ACC112 (cell line): ENCODE results near the gene CRY2.

Experiments
- H2AFZ ChIP-seq: fragments of 200-600 bp; sonication (generic); one replicate; pipeline ENCODE4 v1.6.0; 2017; ENCODE audit warnings: antibody characterized with exemption, low read length; ENCODE audit not compliant: unreplicated experiment
- H3K27ac ChIP-seq: fragments of 200-600 bp; sonication (generic); 2 replicates; pipeline ENCODE4 v1.5.1; 2014; ENCODE audit warnings: low read depth, mild to moderate bottlenecking, antibody characterized with exemption, low read length, moderate library complexity
- H3K27me3 ChIP-seq: fragments of 200-600 bp; sonication (generic); 2 replicates; pipeline ENCODE4 v1.6.1; 2014; ENCODE audit warnings: mild to moderate bottlenecking, antibody characterized with exemption, low read length, moderate library complexity, mixed read lengths; ENCODE audit not compliant: insufficient read depth
- H3K36me3 ChIP-seq: fragments of 200-600 bp; sonication (generic); 2 replicates; pipeline ENCODE4 v1.6.1; 2016; ENCODE audit warnings: mild to moderate bottlenecking, antibody characterized with exemption, low read length, moderate library complexity, mixed read lengths; ENCODE audit not compliant: insufficient read depth
- H3K4me1 ChIP-seq: fragments of 200-600 bp; sonication (generic); one replicate; pipeline ENCODE4 v1.6.1; 2016; ENCODE audit warnings: low read length, mixed read lengths; ENCODE audit not compliant: insufficient read depth, unreplicated experiment, control insufficient read depth
- H3K4me3 ChIP-seq: fragments of 200-600 bp; sonication (generic); 2 replicates; pipeline ENCODE4 v1.5.1; 2014; ENCODE audit warnings: mild to moderate bottlenecking, low read depth, low read length
- H3K79me2 ChIP-seq: fragments of 200-600 bp; sonication (generic); one replicate; pipeline ENCODE4 v1.6.0; 2016; ENCODE audit warnings: low read length; ENCODE audit not compliant: control insufficient read depth, unreplicated experiment, insufficient read depth

Gene CRY2

GRCh38 chr11:45850446-45850845, 3.2 kb downstream of the CRY2 start:
- H2AFZ ChIP-seq = no peak overlapping the region
- H3K27ac ChIP-seq = no peak overlapping the region

GRCh38 chr11:45851228-45851627, 4.0 kb downstream of the CRY2 start:
- peaks cover 31% of the 10 kb centered on the region for H3K79me2 ChIP-seq
- no peak overlapping the region for H2AFZ ChIP-seq
- H3K27ac ChIP-seq = no peak overlapping the region
- no peaks in the 10 kb centered on the region for H3K36me3 ChIP-seq
- peaks cover 14% of the 10 kb centered on the region for H3K4me1 ChIP-seq
- H3K4me3 ChIP-seq = no peak overlapping the region
- no peaks in the 10 kb centered on the region for H3K27me3 ChIP-seq

More at GRCh38 chr11:45850446-45850845, 3.2 kb downstream of the CRY2 start:
- no peak overlapping the region for H3K4me3 ChIP-seq
- peaks cover 31% of the 10 kb centered on the region for H3K79me2 ChIP-seq
- H3K27me3 ChIP-seq = no peaks in the 10 kb centered on the region
- peaks cover 14% of the 10 kb centered on the region for H3K4me1 ChIP-seq
- no peaks in the 10 kb centered on the region for H3K36me3 ChIP-seq

GRCh38 chr11:45852018-45852711, 4.9 kb downstream of the CRY2 start:
- Histone ChIP-seq H3K4me1 (peaks cover 14% of the 10 kb centered on the region), H3K4me3 (no peak overlapping the region), H2AFZ (no peak overlapping the region), H3K79me2 (peaks cover 31% of the 10 kb centered on the region), H3K27ac (no peak overlapping the region), H3K36me3 (no peaks in the 10 kb centered on the region; the same call in 1 of the 2 replicates), H3K27me3 (no peaks in the 10 kb centered on the region)

- peaks cover 20% of the 10 kb centered on the region for H3K4me1 ChIP-seq
- no peaks in the 10 kb centered on the region; the same call in 1 of the 2 replicates for H3K36me3 ChIP-seq
- H3K27me3 ChIP-seq = no peaks in the 10 kb centered on the region
- no peak overlapping the region for H2AFZ ChIP-seq
- peaks cover 34% of the 10 kb centered on the region for H3K79me2 ChIP-seq
- no peak overlapping the region for H3K4me3 ChIP-seq
- H3K27ac ChIP-seq = no peak overlapping the region
Observed at GRCh38 chr11:45852712-45853101, 5.4 kb downstream of the CRY2 start.

DNA sequence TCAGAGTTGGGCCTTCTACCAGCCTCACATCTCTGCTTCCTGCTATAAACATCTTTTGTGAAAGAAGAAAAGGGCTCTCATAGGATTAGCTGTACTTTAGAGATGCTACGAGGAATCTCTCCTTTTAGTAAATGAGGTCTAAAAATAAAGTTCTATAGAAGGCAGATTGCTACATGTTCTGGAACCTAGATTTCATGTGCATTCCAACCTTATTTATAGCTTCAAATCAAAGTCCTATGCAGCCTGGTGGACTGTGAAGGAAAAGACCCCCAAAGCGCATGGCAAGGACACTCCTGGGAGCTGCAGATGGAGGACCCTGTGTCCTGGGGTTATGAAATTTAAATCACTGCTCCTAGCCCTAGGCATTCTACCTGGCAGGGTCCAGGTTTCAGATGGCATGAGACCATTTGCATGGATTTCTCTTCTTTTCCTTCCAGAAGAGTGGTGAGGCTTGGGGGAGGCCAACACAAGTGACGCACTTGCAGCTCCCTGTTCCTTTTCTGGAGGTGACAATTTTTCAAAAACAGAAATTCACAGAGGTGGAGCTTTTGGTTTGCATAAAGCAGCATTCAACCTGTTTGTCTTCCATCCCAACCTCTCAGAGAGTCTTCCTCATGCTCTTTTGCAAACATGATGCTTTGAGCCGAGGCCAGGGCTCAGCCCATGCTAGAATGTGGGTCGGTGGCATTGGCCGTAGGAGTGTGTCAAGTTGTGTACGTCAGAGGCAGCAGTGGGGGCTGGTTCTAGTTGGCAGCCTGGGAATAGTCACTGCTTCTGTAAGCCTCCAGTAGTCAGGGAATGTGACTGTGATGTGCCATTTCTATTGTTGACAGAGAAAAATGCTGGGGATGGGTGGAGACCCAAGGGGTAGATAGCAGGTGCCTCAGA, 6.3 kb downstream of the CRY2 start:
- H3K27ac ChIP-seq = no peak overlapping the region
- no peak overlapping the region for H3K4me3 ChIP-seq
- H3K27me3 ChIP-seq = no peaks in the 10 kb centered on the region
- peaks cover 28% of the 10 kb centered on the region for H3K79me2 ChIP-seq
- no peak overlapping the region for H2AFZ ChIP-seq
- peaks cover 2% of the 10 kb centered on the region for H3K36me3 ChIP-seq
- peaks cover 24% of the 10 kb centered on the region for H3K4me1 ChIP-seq

GRCh38 chr11:45855308-45855707, 8.0 kb downstream of the CRY2 start:
- no peak overlapping the region for H2AFZ ChIP-seq
- peaks cover 36% of the 10 kb centered on the region for H3K4me1 ChIP-seq
- no peak overlapping the region for H3K4me3 ChIP-seq
- no peaks in the 10 kb centered on the region for H3K27me3 ChIP-seq
- peaks cover 5% of the 10 kb centered on the region for H3K36me3 ChIP-seq
- peaks cover 20% of the 10 kb centered on the region for H3K79me2 ChIP-seq
- no peak overlapping the region for H3K27ac ChIP-seq

DNA sequence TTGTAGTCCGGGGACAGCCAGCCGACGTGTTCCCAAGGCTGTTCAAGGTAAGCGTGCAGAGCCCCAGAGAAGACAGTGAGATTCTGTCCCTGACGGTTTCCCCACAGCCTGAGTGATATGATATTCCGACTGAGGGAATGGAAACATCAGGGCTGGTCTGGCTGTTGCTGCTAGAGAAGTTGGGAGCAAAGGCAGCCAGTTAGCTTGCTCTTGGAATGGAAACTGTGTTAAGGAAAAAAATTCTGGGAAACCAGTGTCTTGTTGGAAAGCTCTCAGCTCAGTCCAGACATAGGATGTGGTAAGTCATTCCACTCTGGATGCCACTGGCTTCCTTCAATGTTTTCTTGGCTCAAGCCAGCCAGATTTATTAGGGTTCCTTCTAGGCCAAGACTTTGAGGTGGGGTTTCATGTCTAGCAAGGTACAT, 8.8 kb downstream of the CRY2 start:
- H3K4me1 ChIP-seq = peaks cover 38% of the 10 kb centered on the region
- H3K36me3 ChIP-seq = peaks cover 5% of the 10 kb centered on the region
- H3K79me2 ChIP-seq = peaks cover 20% of the 10 kb centered on the region
- H2AFZ ChIP-seq = no peak overlapping the region
- no peak overlapping the region for H3K4me3 ChIP-seq
- no peak overlapping the region for H3K27ac ChIP-seq
- H3K27me3 ChIP-seq = no peaks in the 10 kb centered on the region

DNA sequence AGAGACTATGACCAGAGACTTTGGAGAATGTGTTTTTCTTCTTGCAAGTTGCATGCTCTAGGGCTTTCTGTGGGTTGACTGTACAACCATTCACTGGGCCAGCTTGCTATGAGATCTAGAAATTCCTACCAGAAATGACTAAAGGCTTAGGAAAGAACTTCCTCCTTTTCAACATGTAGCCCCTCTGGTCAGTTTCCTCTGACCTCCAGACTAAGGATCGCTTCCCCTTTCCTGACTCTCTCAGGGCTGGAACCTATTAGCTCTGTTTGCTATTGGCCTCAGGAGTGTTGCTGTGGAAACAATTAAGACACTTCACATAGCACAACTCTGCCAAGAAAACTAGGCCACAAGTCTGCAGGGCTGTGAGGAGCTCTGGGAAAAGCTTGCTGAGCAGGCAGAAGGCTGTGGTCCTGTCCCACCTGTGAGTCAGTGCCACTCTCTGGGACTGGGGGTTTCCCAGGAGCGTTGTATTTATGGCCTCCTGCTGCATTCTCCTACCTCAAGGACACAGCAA, 10.7 kb downstream of the CRY2 start:
- H3K4me3 ChIP-seq = no peak overlapping the region
- no peak overlapping the region for H2AFZ ChIP-seq
- H3K27ac ChIP-seq = peak overlapping the region; percentile 71
- peaks cover 38% of the 10 kb centered on the region for H3K4me1 ChIP-seq
- peaks cover 16% of the 10 kb centered on the region for H3K36me3 ChIP-seq
- peaks cover 9% of the 10 kb centered on the region for H3K79me2 ChIP-seq
- no peaks in the 10 kb centered on the region for H3K27me3 ChIP-seq

DNA sequence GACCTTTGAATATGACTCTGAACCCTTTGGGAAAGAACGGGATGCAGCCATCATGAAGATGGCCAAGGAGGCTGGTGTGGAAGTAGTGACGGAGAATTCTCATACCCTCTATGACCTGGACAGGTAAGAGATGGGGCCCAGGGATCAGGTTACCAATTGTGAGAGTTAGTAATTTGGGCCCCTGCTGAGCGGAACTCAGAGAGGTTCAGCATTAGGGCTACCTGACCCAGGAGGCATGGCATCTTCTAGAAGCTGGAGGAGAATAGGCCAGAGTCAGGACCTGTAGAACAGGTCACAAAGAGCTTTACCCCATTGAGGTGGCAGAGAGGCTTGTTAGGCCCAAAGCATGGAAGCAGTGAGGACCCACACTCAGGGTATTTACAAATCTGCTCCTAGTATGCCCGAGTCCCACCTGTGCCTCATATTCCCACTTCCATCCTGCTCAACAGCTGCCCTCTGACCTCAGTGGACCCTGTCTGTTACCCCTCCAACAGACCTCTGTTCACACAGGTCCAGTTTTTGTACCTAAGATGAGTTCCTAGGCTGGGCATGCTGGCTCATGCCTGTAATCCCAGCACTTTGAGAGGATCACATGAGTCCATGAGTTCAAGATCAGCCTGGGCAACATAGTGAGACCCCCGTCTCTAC, 11.6 kb downstream of the CRY2 start:
- H3K4me3 ChIP-seq = no peak overlapping the region
- peaks cover 38% of the 10 kb centered on the region for H3K4me1 ChIP-seq
- peaks cover 19% of the 10 kb centered on the region for H3K36me3 ChIP-seq
- H3K27me3 ChIP-seq = no peaks in the 10 kb centered on the region
- no peak overlapping the region for H2AFZ ChIP-seq
- H3K79me2 ChIP-seq = peaks cover 4% of the 10 kb centered on the region
- peak overlapping the region; percentile 65 for H3K27ac ChIP-seq

- Histone ChIP-seq H2AFZ (no peak overlapping the region), H3K36me3 (peaks cover 19% of the 10 kb centered on the region), H3K4me1 (peaks cover 38% of the 10 kb centered on the region), H3K79me2 (peaks cover 3% of the 10 kb centered on the region), H3K27ac (peak overlapping the region; percentile 65), H3K27me3 (no peaks in the 10 kb centered on the region), H3K4me3 (no peak overlapping the region)
Observed at GRCh38 chr11:45859661-45860140, 12.4 kb downstream of the CRY2 start.
